SK-N-SH (cell line): ENCODE results near the gene FAM204A. TPM values are rescaled to one million over a fixed set of nuclear protein-coding genes. Genes with fewer than 3 reads are reported as not detected.

ENCODE experiments used
- CTCF ChIA-PET: fragments of 300-600, 350-600 bp; formaldehyde crosslinking; extraction: SDS; loops from one replicate; lab custom pipeline; 2021; lab: Yijun Ruan, JAX
- POLR2A ChIA-PET: fragments of 350-600 bp; sonication (Branson Sonifier 250); formaldehyde crosslinking; extraction: SDS; loops from one replicate; lab custom pipeline; 2020; ENCODE audit warnings: antibody characterized with exemption, inconsistent platforms; lab: Yijun Ruan, JAX
- DNase-seq: peaks from one replicate; pipeline ENCODE4 v3.0.0; 2012
- H2AFZ ChIP-seq: fragments of 200-600 bp; sonication (generic); 2 replicates; pipeline ENCODE4 v1.8.1; 2016; ENCODE audit warnings: antibody characterized with exemption, mild to moderate bottlenecking, low read depth
- H3F3A ChIP-seq: fragments of 200-600 bp; sonication (generic); replicated peaks from 2 replicates; pipeline ENCODE3; 2016; ENCODE audit warnings: antibody characterized with exemption, mild to moderate bottlenecking; ENCODE audit not compliant: insufficient read depth
- H3K27ac ChIP-seq, 2 experiments: fragments of 200-500 bp in 1 of 2; fragments of 200-600 bp in 1 of 2; sonication (Bioruptor generic) in 1 of 2; sonication (generic), shearing (Covaris generic) in 1 of 2; 2 replicates each; pipeline versions ENCODE4 v1.5.1 to v1.6.1; 2014 to 2016; ENCODE audit warnings: low read depth in 2 of 2, inconsistent platforms in 1 of 2, low read length in 1 of 2, mild to moderate bottlenecking in 1 of 2, mixed read lengths in 1 of 2
- H3K27me3 ChIP-seq: fragments of 200-600 bp; sonication (generic), shearing (Covaris generic); 2 replicates; pipeline ENCODE4 v1.6.1; 2016; ENCODE audit warnings: mixed run types; ENCODE audit not compliant: insufficient read depth
- H3K36me3 ChIP-seq, 2 experiments: fragments of 200-500 bp in 1 of 2; fragments of 200-600 bp in 1 of 2; sonication (Bioruptor generic) in 1 of 2; sonication (generic) in 1 of 2; replicated peaks in 1 of 2; 2 replicates each; pipeline versions ENCODE3 to v1.5.1; 2014 to 2016; ENCODE audit warnings: low read length in 1 of 2, mild to moderate bottlenecking in 1 of 2; ENCODE audit not compliant: insufficient read depth in 2 of 2, control insufficient read depth in 1 of 2
- H3K4me1 ChIP-seq, 2 experiments: fragments of 200-500 bp in 1 of 2; fragments of 200-600 bp in 1 of 2; sonication (Bioruptor generic) in 1 of 2; sonication (generic), shearing (Covaris generic) in 1 of 2; 2 replicates each; pipeline versions ENCODE4 v1.5.1 to v1.6.1; 2014 to 2016; ENCODE audit warnings: low read depth in 1 of 2, low read length in 1 of 2, mixed run types in 1 of 2; ENCODE audit not compliant: insufficient read depth in 2 of 2, control insufficient read depth in 1 of 2
- H3K4me2 ChIP-seq: fragments of 200-600 bp; sonication (generic), shearing (Covaris generic); 2 replicates; pipeline ENCODE4 v1.6.1; 2017; ENCODE audit warnings: mixed run types
- H3K4me3 ChIP-seq, 2 experiments: fragments of 200-500 bp in 1 of 2; fragments of 200-600 bp in 1 of 2; sonication (Bioruptor generic) in 1 of 2; sonication (generic), shearing (Covaris generic) in 1 of 2; 2 replicates each; pipeline versions ENCODE4 v1.5.1 to v1.8.1; 2014 to 2016; ENCODE audit warnings: low read depth in 2 of 2, inconsistent platforms in 1 of 2, low read length in 1 of 2, mild to moderate bottlenecking in 1 of 2, mixed read lengths in 1 of 2, moderate library complexity in 1 of 2
- H3K79me2 ChIP-seq: fragments of 200-600 bp; sonication (generic); 2 replicates; pipeline ENCODE4 v1.8.1; 2017; ENCODE audit warnings: mild to moderate bottlenecking; ENCODE audit not compliant: insufficient read depth
- H3K9ac ChIP-seq: fragments of 200-600 bp; sonication (generic); 2 replicates; pipeline ENCODE4 v1.6.1; 2017; ENCODE audit warnings: mixed run types
- H3K9me2 ChIP-seq: fragments of 200-600 bp; sonication (generic); 2 replicates; pipeline ENCODE4 v1.6.1; 2017; ENCODE audit warnings: mixed run types
- H3K9me3 ChIP-seq: fragments of 200-600 bp; sonication (generic); 2 replicates; pipeline ENCODE4 v1.6.1; 2017; ENCODE audit warnings: mixed run types, mild to moderate bottlenecking, moderate library complexity
- H4K20me1 ChIP-seq: fragments of 200-600 bp; sonication (generic); 2 replicates; pipeline ENCODE4 v1.6.1; 2017; ENCODE audit warnings: mild to moderate bottlenecking, mixed run types; ENCODE audit not compliant: insufficient read depth
- CHD2 ChIP-seq: fragments of 150-350 bp; IDR thresholded peaks from 2 replicates; pipeline ENCODE4 v1.6.1; 2018; ENCODE audit warnings: low read length; ENCODE audit not compliant: partially characterized antibody
- EZH2phosphoT487 ChIP-seq: fragments of 200-600 bp; sonication (generic); IDR thresholded peaks from 2 replicates; pipeline ENCODE4 v1.6.1; 2017; ENCODE audit warnings: low read depth, mixed run types, mild to moderate bottlenecking, antibody characterized with exemption, moderate library complexity, borderline replicate concordance
- FOSL2 ChIP-seq: IDR thresholded peaks from 2 replicates; pipeline ENCODE4 v1.4.0; 2012; ENCODE audit warnings: low read depth, mild to moderate bottlenecking, moderate library complexity, borderline replicate concordance
- FOXJ3 ChIP-seq: sonication (generic); formaldehyde crosslinking; IDR thresholded peaks from 2 replicates; pipeline ENCODE4 v1.5.1; 2020; ENCODE audit warnings: mild to moderate bottlenecking, missing genetic modification reagents
- FOXM1 ChIP-seq: IDR thresholded peaks from 2 replicates; pipeline ENCODE4 v1.4.0; 2012; ENCODE audit warnings: low read depth, mild to moderate bottlenecking
- GABPA ChIP-seq: IDR thresholded peaks from 2 replicates; pipeline ENCODE4 v1.4.0; 2012; ENCODE audit warnings: low read depth, mild to moderate bottlenecking
- GATA2 ChIP-seq: sonication (generic); formaldehyde crosslinking; IDR thresholded peaks from 2 replicates; pipeline ENCODE4 v1.5.0; 2020; ENCODE audit warnings: mild to moderate bottlenecking, missing genetic modification reagents
- IRF3 ChIP-seq: fragments of 150-350 bp; IDR thresholded peaks from 2 replicates; pipeline ENCODE4 v1.6.1; 2016; ENCODE audit warnings: mild to moderate bottlenecking, low read depth, low read length
- JUND ChIP-seq: IDR thresholded peaks from 2 replicates; pipeline ENCODE4 v1.4.0; 2012
- NFIC ChIP-seq: IDR thresholded peaks from 2 replicates; pipeline ENCODE4 v1.4.0; 2012; ENCODE audit warnings: borderline replicate concordance
- POLR2AphosphoS5 ChIP-seq: IDR thresholded peaks from 2 replicates; pipeline ENCODE4 v1.6.1; 2012; ENCODE audit warnings: low read depth, low read length
- RFX5 ChIP-seq: IDR thresholded peaks from 2 replicates; pipeline ENCODE4 v1.6.1; 2012; ENCODE audit warnings: mild to moderate bottlenecking, improper control_type of control experiment, low read length
- RXRA ChIP-seq: IDR thresholded peaks from 2 replicates; pipeline ENCODE4 v1.4.0; 2012; ENCODE audit warnings: low read depth, mild to moderate bottlenecking, borderline replicate concordance
- SIN3A ChIP-seq: IDR thresholded peaks from 2 replicates; pipeline ENCODE4 v1.6.1; 2012; ENCODE audit warnings: low read depth, mild to moderate bottlenecking, low read length, moderate library complexity, borderline replicate concordance
- SMC3 ChIP-seq: IDR thresholded peaks from 2 replicates; pipeline ENCODE4 v1.6.1; 2012; ENCODE audit warnings: low read depth, low read length, improper control_type of control experiment
- TAF1 ChIP-seq: IDR thresholded peaks from 2 replicates; pipeline ENCODE4 v1.6.1; 2012; ENCODE audit warnings: low read depth, mild to moderate bottlenecking, low read length, moderate library complexity, borderline replicate concordance
- TCF12 ChIP-seq: IDR thresholded peaks from 2 replicates; pipeline ENCODE4 v1.4.0; 2012
- TEAD4 ChIP-seq: IDR thresholded peaks from 2 replicates; pipeline ENCODE4 v1.4.0; 2012; ENCODE audit warnings: mild to moderate bottlenecking, borderline replicate concordance; ENCODE audit not compliant: insufficient read depth
- USF2 ChIP-seq: fragments of 150-350 bp; IDR thresholded peaks from 2 replicates; pipeline ENCODE4 v1.6.1; 2017; ENCODE audit warnings: antibody characterized with exemption, low read length, low read depth, borderline replicate concordance
- YY1 ChIP-seq: IDR thresholded peaks from 2 replicates; pipeline ENCODE4 v1.4.0; 2012; ENCODE audit warnings: low read depth, mild to moderate bottlenecking
- WGBS: methylation state at CpG from one replicate; pipeline ENCODE4 v1.1.6; 2017; ENCODE audit warnings: low lambda C conversion rate; 5-methylcytosine and 5-hydroxymethylcytosine counted together
- polyA plus RNA-seq, 3 experiments: library from polyadenylated mRNA; depleted of rRNA; stranded (reverse); fragments of >200 nt; gene quantifications; 2 replicates each; pipeline ENCODE4 v1.2.3, GENCODE V29; 2012
- TF ChIP-seq, protein P1 (sequence below): fragments of 200-600 bp; sonication (generic); IDR thresholded peaks from 2 replicates; pipeline ENCODE4 v1.6.1; 2017; ENCODE audit warnings: antibody characterized with exemption, mild to moderate bottlenecking, moderate library complexity
- TF ChIP-seq, protein P2 (sequence below): IDR thresholded peaks from 2 replicates; pipeline ENCODE4 v1.6.1; 2012; ENCODE audit warnings: mild to moderate bottlenecking, low read depth, low read length, moderate library complexity
- TF ChIP-seq, protein P3 (sequence below): IDR thresholded peaks from 2 replicates; pipeline ENCODE4 v1.4.0; 2012; ENCODE audit warnings: low read depth

Gene FAM204A
- polyA plus RNA-seq, 1 of the 3 experiments (the other 2 are of a cell fraction): 10.8 TPM

DNA sequence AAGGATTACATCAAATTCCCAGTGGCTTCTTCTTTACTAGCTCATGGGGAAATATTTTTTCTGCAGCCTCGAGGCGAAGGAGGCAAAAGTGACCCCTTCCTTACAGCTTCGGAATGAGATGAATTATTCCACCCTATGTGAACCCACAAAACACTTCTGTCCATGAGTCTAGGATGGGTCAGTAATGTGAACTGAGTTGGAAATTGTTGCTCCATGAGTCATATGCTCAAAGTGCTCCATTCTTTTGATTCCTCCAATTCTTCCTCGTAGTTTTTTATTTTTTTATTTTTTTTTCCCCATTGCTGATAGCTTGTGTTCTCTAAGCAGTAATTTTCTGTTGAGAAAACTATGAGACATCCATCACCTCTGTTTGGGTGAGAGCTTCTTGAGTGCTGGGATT, 31.7 kb upstream of the FAM204A start:
- H2AFZ ChIP-seq: no peak overlapping the region
- CTCF ChIA-PET: no interaction called here
- WGBS: 23% methylated on average over 4 of the region's 4 CpGs

DNA sequence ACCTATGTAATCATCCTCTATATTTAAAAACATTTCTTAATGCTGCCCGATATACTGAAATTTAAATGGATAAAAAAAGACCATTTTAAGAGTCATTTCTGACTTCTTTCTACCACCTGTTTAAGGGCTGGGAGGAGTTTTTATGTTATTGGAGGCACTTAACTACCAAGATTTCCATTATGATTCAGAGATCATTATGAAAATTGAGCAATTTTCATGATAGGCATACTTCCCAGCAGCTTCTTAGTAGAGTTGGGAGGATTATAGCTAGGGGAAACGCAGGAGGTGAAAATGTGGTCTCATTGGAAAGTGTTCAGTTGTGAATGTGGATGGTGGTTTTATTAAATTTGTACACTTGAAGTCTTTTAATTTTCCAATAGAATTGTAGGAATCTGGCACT, 28.4 kb upstream of the FAM204A start:
- no peaks in the 10 kb centered on the region for H3K27me3 ChIP-seq

More for the DNA sequence above, 31.7 kb upstream of the FAM204A start:
- H3K36me3 ChIP-seq: no peaks in the 10 kb centered on the region
- no peaks in the 10 kb centered on the region for H3K9me3 ChIP-seq
- no peak overlapping the region for H3K27ac ChIP-seq
- no peaks in the 10 kb centered on the region for H3K27me3 ChIP-seq
- POLR2A ChIA-PET: no interaction called here
- H3K4me2 ChIP-seq: no peak overlapping the region
- H3F3A ChIP-seq: no peaks in the 10 kb centered on the region
- no peaks in the 10 kb centered on the region for H4K20me1 ChIP-seq
- TF ChIP-seq RFX5 (no peak), FOSL2 (peak; percentile 36; the same call in 1 of the 2 replicates), SIN3A (no peak), YY1 (no peak), CHD2 (no peak), JUND (peak; percentile 44), RXRA (no peak), SMC3 (no peak), TCF12 (no peak), GABPA (no peak)
- TF ChIP-seq, all 33 proteins: peak for 2
- DNase-seq: no peak
- no peak overlapping the region for H3K9ac ChIP-seq
- H3K9me2 ChIP-seq: no peaks in the 10 kb centered on the region
- H3K4me1 ChIP-seq: peaks cover 0 to 4% of the 10 kb centered on the region in 2 experiments; a peak in 1 of 4 replicates
- H3K4me3 ChIP-seq: no peak overlapping the region
- H3K79me2 ChIP-seq: no peaks in the 10 kb centered on the region

More for the DNA sequence above, 28.4 kb upstream of the FAM204A start:
- no peaks in the 10 kb centered on the region for H4K20me1 ChIP-seq
- no peak overlapping the region for H3K4me2 ChIP-seq
- H3K4me1 ChIP-seq: peaks cover 0 to 4% of the 10 kb centered on the region in 2 experiments; a peak in 1 of 4 replicates
- POLR2A ChIA-PET: no interaction called here
- no peaks in the 10 kb centered on the region for H3F3A ChIP-seq
- TF ChIP-seq, protein P1, sequence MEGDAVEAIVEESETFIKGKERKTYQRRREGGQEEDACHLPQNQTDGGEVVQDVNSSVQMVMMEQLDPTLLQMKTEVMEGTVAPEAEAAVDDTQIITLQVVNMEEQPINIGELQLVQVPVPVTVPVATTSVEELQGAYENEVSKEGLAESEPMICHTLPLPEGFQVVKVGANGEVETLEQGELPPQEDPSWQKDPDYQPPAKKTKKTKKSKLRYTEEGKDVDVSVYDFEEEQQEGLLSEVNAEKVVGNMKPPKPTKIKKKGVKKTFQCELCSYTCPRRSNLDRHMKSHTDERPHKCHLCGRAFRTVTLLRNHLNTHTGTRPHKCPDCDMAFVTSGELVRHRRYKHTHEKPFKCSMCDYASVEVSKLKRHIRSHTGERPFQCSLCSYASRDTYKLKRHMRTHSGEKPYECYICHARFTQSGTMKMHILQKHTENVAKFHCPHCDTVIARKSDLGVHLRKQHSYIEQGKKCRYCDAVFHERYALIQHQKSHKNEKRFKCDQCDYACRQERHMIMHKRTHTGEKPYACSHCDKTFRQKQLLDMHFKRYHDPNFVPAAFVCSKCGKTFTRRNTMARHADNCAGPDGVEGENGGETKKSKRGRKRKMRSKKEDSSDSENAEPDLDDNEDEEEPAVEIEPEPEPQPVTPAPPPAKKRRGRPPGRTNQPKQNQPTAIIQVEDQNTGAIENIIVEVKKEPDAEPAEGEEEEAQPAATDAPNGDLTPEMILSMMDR: no peak
- no peak for TF ChIP-seq RXRA
- TF ChIP-seq IRF3: no peak
- TF ChIP-seq, protein P2, sequence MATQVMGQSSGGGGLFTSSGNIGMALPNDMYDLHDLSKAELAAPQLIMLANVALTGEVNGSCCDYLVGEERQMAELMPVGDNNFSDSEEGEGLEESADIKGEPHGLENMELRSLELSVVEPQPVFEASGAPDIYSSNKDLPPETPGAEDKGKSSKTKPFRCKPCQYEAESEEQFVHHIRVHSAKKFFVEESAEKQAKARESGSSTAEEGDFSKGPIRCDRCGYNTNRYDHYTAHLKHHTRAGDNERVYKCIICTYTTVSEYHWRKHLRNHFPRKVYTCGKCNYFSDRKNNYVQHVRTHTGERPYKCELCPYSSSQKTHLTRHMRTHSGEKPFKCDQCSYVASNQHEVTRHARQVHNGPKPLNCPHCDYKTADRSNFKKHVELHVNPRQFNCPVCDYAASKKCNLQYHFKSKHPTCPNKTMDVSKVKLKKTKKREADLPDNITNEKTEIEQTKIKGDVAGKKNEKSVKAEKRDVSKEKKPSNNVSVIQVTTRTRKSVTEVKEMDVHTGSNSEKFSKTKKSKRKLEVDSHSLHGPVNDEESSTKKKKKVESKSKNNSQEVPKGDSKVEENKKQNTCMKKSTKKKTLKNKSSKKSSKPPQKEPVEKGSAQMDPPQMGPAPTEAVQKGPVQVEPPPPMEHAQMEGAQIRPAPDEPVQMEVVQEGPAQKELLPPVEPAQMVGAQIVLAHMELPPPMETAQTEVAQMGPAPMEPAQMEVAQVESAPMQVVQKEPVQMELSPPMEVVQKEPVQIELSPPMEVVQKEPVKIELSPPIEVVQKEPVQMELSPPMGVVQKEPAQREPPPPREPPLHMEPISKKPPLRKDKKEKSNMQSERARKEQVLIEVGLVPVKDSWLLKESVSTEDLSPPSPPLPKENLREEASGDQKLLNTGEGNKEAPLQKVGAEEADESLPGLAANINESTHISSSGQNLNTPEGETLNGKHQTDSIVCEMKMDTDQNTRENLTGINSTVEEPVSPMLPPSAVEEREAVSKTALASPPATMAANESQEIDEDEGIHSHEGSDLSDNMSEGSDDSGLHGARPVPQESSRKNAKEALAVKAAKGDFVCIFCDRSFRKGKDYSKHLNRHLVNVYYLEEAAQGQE: no peak
- no peak for TF ChIP-seq FOXJ3
- no peak for TF ChIP-seq EZH2phosphoT487
- TF ChIP-seq FOXM1: no peak
- TF ChIP-seq TEAD4: no peak
- no peak for TF ChIP-seq TCF12
- no peak for TF ChIP-seq POLR2AphosphoS5
- TF ChIP-seq, protein P3, sequence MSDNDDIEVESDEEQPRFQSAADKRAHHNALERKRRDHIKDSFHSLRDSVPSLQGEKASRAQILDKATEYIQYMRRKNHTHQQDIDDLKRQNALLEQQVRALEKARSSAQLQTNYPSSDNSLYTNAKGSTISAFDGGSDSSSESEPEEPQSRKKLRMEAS: no peak
- TF ChIP-seq NFIC: no peak
- TF ChIP-seq YY1: no peak
- no peak for TF ChIP-seq JUND
- TF ChIP-seq TAF1: no peak
- no peak for TF ChIP-seq USF2
- TF ChIP-seq GATA2 (CRISPR knock-in tag): no peak
- no peak overlapping the region for H3K27ac ChIP-seq
- 66% methylated on average over 2 of the region's 2 CpGs for WGBS
- H3K9ac ChIP-seq: no peak overlapping the region
- no peak overlapping the region for H3K4me3 ChIP-seq
- H3K9me3 ChIP-seq: no peaks in the 10 kb centered on the region
- no peaks in the 10 kb centered on the region for H3K9me2 ChIP-seq
- H3K79me2 ChIP-seq: no peaks in the 10 kb centered on the region
- DNase-seq: no peak
- H3K36me3 ChIP-seq: no peaks in the 10 kb centered on the region
- CTCF ChIA-PET: no interaction called here
- no peak overlapping the region for H2AFZ ChIP-seq
